Activated CD4-positive, alpha-beta T cell treated with anti-CD3 and anti-CD28 coated beads, Interleukin-2, amount 50 U/mL, for 4 hours (primary cell): ENCODE measurements around the gene RNASEH2C.
"Not testable (repeated sequence)": the region's sequence is repeated elsewhere in the genome, so short reads cannot be mapped to it uniquely, and the experiment has no call there.

Source experiments
- DNase-seq, 2 experiments: peaks; one replicate each; pipeline ENCODE4 v3.0.0-alpha.2; 2020

RNASEH2C gene

GRCh38 chr11:65720211-65720934, at the start of gene RNASEH2C:
TSS of gene RNASEH2C (minus strand) at chr11:65720798. CDS start at chr11:65720758, 40 bp downstream.
- peak; percentile 58 to 65 for DNase-seq

- DNase-seq: not testable (repeated sequence)
Measured at GRCh38 chr11:65767806-65768205, 47.2 kb upstream of the RNASEH2C start.

- no peak for DNase-seq
Measured at GRCh38 chr11:65767406-65767805, 46.8 kb upstream of the RNASEH2C start.

GRCh38 chr11:65766535-65766934, 45.9 kb upstream of the RNASEH2C start:
- no peak for DNase-seq

GRCh38 chr11:65764434-65764833, 43.8 kb upstream of the RNASEH2C start:
- DNase-seq: no peak

GRCh38 chr11:65762816-65763215, 42.2 kb upstream of the RNASEH2C start:
- DNase-seq: not testable (repeated sequence)

- not testable (repeated sequence) for DNase-seq
Measured at GRCh38 chr11:65762169-65762568, 41.6 kb upstream of the RNASEH2C start.

GRCh38 chr11:65745049-65745448, 24.5 kb upstream of the RNASEH2C start:
- no peak for DNase-seq

GRCh38 chr11:65744699-65745042, 24.1 kb upstream of the RNASEH2C start:
- DNase-seq: no peak

GRCh38 chr11:65744026-65744698, 23.6 kb upstream of the RNASEH2C start:
- DNase-seq: no peak

- DNase-seq: no peak
Measured at GRCh38 chr11:65743681-65744025, 23.1 kb upstream of the RNASEH2C start.

GRCh38 chr11:65742353-65742752, 21.8 kb upstream of the RNASEH2C start:
- no peak for DNase-seq

- DNase-seq: no peak
Measured at GRCh38 chr11:65741185-65741584, 20.6 kb upstream of the RNASEH2C start.

GRCh38 chr11:65739022-65739421, 18.4 kb upstream of the RNASEH2C start:
- DNase-seq: no peak

- no peak for DNase-seq
Measured at GRCh38 chr11:65736810-65737209, 16.2 kb upstream of the RNASEH2C start.

GRCh38 chr11:65735111-65735510, 14.5 kb upstream of the RNASEH2C start:
- DNase-seq: not testable (repeated sequence)

- no peak for DNase-seq
Measured at GRCh38 chr11:65730461-65730860, 9.9 kb upstream of the RNASEH2C start.

- no peak for DNase-seq
Measured at GRCh38 chr11:65727865-65728264, 7.3 kb upstream of the RNASEH2C start.

GRCh38 chr11:65726660-65727059, 6.1 kb upstream of the RNASEH2C start:
- DNase-seq: no peak

- no peak for DNase-seq
Measured at GRCh38 chr11:65722261-65722660, 1.7 kb upstream of the RNASEH2C start.

GRCh38 chr11:65719871-65720210, 757 bp downstream of the RNASEH2C start:
- no peak for DNase-seq

GRCh38 chr11:65718964-65719492, 1.6 kb downstream of the RNASEH2C start:
- no peak for DNase-seq

GRCh38 chr11:65718531-65718930, 2.1 kb downstream of the RNASEH2C start:
- no peak for DNase-seq

GRCh38 chr11:65717906-65718305, 2.7 kb downstream of the RNASEH2C start:
- no peak for DNase-seq
